ENCODE data around the gene CMSS1. TPM values are rescaled to one million over a fixed set of nuclear protein-coding genes. Genes with fewer than 3 reads are reported as not detected.

Gene CMSS1
- total and polyA plus RNA-seq, 2 of the 13 experiments (the other 11 are each of a cell fraction or from before 2014, with no cell fraction given), result 6.4 to 48.7 TPM

DNA sequence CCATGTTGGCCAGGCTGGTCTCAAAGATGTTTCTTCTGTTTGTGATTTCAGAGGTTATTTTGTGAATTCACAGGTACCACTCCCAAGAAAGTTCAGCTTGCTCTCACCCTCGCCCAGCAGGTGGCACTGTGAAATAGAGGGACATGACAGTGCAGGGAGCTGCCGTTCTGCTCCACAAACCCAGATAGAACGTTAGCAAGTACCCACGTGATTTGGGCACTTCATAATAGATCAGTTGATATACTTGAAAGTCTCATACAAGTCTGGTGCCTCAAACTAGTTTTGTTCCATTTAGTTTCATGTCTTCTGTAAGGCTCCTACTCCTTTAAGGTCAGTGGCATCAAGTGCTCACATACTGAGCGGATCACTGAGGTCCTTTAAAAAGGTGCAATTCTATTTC is 251.2 kb downstream of the CMSS1 start (continued):
- TF ChIP-seq, protein P1, sequence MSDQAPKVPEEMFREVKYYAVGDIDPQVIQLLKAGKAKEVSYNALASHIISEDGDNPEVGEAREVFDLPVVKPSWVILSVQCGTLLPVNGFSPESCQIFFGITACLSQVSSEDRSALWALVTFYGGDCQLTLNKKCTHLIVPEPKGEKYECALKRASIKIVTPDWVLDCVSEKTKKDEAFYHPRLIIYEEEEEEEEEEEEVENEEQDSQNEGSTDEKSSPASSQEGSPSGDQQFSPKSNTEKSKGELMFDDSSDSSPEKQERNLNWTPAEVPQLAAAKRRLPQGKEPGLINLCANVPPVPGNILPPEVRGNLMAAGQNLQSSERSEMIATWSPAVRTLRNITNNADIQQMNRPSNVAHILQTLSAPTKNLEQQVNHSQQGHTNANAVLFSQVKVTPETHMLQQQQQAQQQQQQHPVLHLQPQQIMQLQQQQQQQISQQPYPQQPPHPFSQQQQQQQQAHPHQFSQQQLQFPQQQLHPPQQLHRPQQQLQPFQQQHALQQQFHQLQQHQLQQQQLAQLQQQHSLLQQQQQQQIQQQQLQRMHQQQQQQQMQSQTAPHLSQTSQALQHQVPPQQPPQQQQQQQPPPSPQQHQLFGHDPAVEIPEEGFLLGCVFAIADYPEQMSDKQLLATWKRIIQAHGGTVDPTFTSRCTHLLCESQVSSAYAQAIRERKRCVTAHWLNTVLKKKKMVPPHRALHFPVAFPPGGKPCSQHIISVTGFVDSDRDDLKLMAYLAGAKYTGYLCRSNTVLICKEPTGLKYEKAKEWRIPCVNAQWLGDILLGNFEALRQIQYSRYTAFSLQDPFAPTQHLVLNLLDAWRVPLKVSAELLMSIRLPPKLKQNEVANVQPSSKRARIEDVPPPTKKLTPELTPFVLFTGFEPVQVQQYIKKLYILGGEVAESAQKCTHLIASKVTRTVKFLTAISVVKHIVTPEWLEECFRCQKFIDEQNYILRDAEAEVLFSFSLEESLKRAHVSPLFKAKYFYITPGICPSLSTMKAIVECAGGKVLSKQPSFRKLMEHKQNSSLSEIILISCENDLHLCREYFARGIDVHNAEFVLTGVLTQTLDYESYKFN (CRISPR knock-in tag; conservative IDR thresholded peaks at IDR 0.05), result 0 out of 2 replicates have a peak, but pooled peaks have one; percentile 20
- no peak for TF ChIP-seq YEATS4 (CRISPR knock-in tag; IDR thresholded peaks at IDR 0.05; ENCODE audit: borderline replicate concordance)
- no peak for TF ChIP-seq KDM5A (IDR thresholded peaks at IDR 0.05; ENCODE audit: borderline replicate concordance, low read length)
- TF ChIP-seq, protein P2, sequence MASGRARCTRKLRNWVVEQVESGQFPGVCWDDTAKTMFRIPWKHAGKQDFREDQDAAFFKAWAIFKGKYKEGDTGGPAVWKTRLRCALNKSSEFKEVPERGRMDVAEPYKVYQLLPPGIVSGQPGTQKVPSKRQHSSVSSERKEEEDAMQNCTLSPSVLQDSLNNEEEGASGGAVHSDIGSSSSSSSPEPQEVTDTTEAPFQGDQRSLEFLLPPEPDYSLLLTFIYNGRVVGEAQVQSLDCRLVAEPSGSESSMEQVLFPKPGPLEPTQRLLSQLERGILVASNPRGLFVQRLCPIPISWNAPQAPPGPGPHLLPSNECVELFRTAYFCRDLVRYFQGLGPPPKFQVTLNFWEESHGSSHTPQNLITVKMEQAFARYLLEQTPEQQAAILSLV (CRISPR knock-in tag; IDR thresholded peaks at IDR 0.05; ENCODE audit: borderline replicate concordance), result no peak
- TF ChIP-seq ATRX (CRISPR knock-in tag; IDR thresholded peaks at IDR 0.05; ENCODE audit: borderline replicate concordance), result no peak
- no peak for TF ChIP-seq FLYWCH1 (CRISPR knock-in tag; IDR thresholded peaks at IDR 0.05)
- peak; percentile 25; the same call in 1 of the 2 replicates for TF ChIP-seq ZMYM3 (CRISPR knock-in tag; IDR thresholded peaks at IDR 0.05)
- no peak for TF ChIP-seq ZNF350 (CRISPR knock-in tag; IDR thresholded peaks at IDR 0.05; ENCODE audit: borderline replicate concordance, low read depth)
- TF ChIP-seq ZNF136 (CRISPR knock-in tag; IDR thresholded peaks at IDR 0.05; ENCODE audit: low read depth), result no peak
- no peak for TF ChIP-seq NCOA1 (CRISPR knock-in tag; IDR thresholded peaks at IDR 0.05)
- TF ChIP-seq, protein P3, sequence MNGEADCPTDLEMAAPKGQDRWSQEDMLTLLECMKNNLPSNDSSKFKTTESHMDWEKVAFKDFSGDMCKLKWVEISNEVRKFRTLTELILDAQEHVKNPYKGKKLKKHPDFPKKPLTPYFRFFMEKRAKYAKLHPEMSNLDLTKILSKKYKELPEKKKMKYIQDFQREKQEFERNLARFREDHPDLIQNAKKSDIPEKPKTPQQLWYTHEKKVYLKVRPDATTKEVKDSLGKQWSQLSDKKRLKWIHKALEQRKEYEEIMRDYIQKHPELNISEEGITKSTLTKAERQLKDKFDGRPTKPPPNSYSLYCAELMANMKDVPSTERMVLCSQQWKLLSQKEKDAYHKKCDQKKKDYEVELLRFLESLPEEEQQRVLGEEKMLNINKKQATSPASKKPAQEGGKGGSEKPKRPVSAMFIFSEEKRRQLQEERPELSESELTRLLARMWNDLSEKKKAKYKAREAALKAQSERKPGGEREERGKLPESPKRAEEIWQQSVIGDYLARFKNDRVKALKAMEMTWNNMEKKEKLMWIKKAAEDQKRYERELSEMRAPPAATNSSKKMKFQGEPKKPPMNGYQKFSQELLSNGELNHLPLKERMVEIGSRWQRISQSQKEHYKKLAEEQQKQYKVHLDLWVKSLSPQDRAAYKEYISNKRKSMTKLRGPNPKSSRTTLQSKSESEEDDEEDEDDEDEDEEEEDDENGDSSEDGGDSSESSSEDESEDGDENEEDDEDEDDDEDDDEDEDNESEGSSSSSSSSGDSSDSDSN (CRISPR knock-in tag; IDR thresholded peaks at IDR 0.05), result no peak
- no peak for TF ChIP-seq HMG20B (CRISPR knock-in tag; conservative IDR thresholded peaks at IDR 0.05)
- TF ChIP-seq, protein P4, sequence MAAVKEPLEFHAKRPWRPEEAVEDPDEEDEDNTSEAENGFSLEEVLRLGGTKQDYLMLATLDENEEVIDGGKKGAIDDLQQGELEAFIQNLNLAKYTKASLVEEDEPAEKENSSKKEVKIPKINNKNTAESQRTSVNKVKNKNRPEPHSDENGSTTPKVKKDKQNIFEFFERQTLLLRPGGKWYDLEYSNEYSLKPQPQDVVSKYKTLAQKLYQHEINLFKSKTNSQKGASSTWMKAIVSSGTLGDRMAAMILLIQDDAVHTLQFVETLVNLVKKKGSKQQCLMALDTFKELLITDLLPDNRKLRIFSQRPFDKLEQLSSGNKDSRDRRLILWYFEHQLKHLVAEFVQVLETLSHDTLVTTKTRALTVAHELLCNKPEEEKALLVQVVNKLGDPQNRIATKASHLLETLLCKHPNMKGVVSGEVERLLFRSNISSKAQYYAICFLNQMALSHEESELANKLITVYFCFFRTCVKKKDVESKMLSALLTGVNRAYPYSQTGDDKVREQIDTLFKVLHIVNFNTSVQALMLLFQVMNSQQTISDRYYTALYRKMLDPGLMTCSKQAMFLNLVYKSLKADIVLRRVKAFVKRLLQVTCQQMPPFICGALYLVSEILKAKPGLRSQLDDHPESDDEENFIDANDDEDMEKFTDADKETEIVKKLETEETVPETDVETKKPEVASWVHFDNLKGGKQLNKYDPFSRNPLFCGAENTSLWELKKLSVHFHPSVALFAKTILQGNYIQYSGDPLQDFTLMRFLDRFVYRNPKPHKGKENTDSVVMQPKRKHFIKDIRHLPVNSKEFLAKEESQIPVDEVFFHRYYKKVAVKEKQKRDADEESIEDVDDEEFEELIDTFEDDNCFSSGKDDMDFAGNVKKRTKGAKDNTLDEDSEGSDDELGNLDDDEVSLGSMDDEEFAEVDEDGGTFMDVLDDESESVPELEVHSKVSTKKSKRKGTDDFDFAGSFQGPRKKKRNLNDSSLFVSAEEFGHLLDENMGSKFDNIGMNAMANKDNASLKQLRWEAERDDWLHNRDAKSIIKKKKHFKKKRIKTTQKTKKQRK (IDR thresholded peaks at IDR 0.05; ENCODE audit: low read length), result no peak
- no peak for TF ChIP-seq PCBP1 (IDR thresholded peaks at IDR 0.05; ENCODE audit: borderline replicate concordance, low read depth, low read length)
- TF ChIP-seq TCF7L2 (IDR thresholded peaks at IDR 0.05; ENCODE audit: low read depth, low read length), result no peak
- TF ChIP-seq, protein P5, sequence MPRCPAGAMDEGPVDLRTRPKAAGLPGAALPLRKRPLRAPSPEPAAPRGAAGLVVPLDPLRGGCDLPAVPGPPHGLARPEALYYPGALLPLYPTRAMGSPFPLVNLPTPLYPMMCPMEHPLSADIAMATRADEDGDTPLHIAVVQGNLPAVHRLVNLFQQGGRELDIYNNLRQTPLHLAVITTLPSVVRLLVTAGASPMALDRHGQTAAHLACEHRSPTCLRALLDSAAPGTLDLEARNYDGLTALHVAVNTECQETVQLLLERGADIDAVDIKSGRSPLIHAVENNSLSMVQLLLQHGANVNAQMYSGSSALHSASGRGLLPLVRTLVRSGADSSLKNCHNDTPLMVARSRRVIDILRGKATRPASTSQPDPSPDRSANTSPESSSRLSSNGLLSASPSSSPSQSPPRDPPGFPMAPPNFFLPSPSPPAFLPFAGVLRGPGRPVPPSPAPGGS (CRISPR knock-in tag; IDR thresholded peaks at IDR 0.05), result no peak
- no peak for TF ChIP-seq ZNF678 (CRISPR knock-in tag; IDR thresholded peaks at IDR 0.05)
- no peak for TF ChIP-seq ZNF7 (CRISPR knock-in tag; IDR thresholded peaks at IDR 0.05)
- TF ChIP-seq CAMTA2 (CRISPR knock-in tag; IDR thresholded peaks at IDR 0.05; ENCODE audit: borderline replicate concordance), result no peak

Data from HepG2 (cell line).